Neural cell (in vitro differentiated cells): ENCODE measurements around the gene CD101. TPM values are rescaled to one million over a fixed set of nuclear protein-coding genes. Genes with fewer than 3 reads are reported as not detected.

Source experiments
- H2AFZ ChIP-seq: fragments of 200-600, 300-800 bp; sonication (generic), shearing (Covaris generic); 2 replicates; pipeline ENCODE4 v1.6.0; 2014; ENCODE audit warnings: low read depth, mild to moderate bottlenecking, antibody characterized with exemption, low read length, moderate library complexity
- H3F3A ChIP-seq: fragments of 200-600 bp; shearing (Covaris generic); 2 replicates; pipeline ENCODE4 v1.6.1; 2016; ENCODE audit warnings: mild to moderate bottlenecking, moderate library complexity, mixed read lengths, antibody characterized with exemption, low read length; ENCODE audit not compliant: insufficient read depth, poor library complexity, severe bottlenecking
- H3K27ac ChIP-seq: fragments of 200-600, 300-800 bp; sonication (generic), shearing (Covaris generic); 2 replicates; pipeline ENCODE4 v1.5.1; 2014; ENCODE audit warnings: mild to moderate bottlenecking, low read length, moderate library complexity
- H3K27me3 ChIP-seq: fragments of 300-800, 200-600 bp; sonication (generic), shearing (Covaris generic); 2 replicates; pipeline ENCODE4 v1.6.0; 2014; ENCODE audit warnings: mild to moderate bottlenecking, low read depth, low read length, moderate library complexity; ENCODE audit not compliant: insufficient read depth
- H3K36me3 ChIP-seq: fragments of 300-800, 200-600 bp; sonication (generic), shearing (Covaris generic); 2 replicates; pipeline ENCODE4 v1.5.1; 2014; ENCODE audit warnings: mild to moderate bottlenecking, antibody characterized with exemption, low read length, moderate library complexity; ENCODE audit not compliant: insufficient read depth
- H3K4me2 ChIP-seq: fragments of 300-800, 200-600 bp; sonication (generic), shearing (Covaris generic); 2 replicates; pipeline ENCODE4 v1.6.0; 2014; ENCODE audit warnings: mild to moderate bottlenecking, low read length
- H3K4me3 ChIP-seq: fragments of 300-800, 200-600 bp; sonication (generic), shearing (Covaris generic); 2 replicates; pipeline ENCODE4 v1.5.1; 2014; ENCODE audit warnings: mild to moderate bottlenecking, low read length, moderate library complexity
- H3K79me2 ChIP-seq: fragments of 200-600 bp; shearing (Covaris generic); replicated peaks from 2 replicates; pipeline ENCODE4 v1.6.0; 2014; ENCODE audit warnings: mild to moderate bottlenecking, low read length, moderate library complexity; ENCODE audit not compliant: insufficient read depth
- H3K9ac ChIP-seq: fragments of 300-800, 200-600 bp; sonication (generic), shearing (Covaris generic); 2 replicates; pipeline ENCODE4 v1.6.1; 2016; ENCODE audit warnings: mild to moderate bottlenecking, low read length, mixed read lengths
- H3K9me2 ChIP-seq: fragments of 200-600 bp; shearing (Covaris generic); 2 replicates; pipeline ENCODE4 v1.6.1; 2016; ENCODE audit warnings: mild to moderate bottlenecking, low read length, mixed read lengths; ENCODE audit not compliant: insufficient read depth
- H3K9me3 ChIP-seq: fragments of 200-600, 300-800 bp; sonication (generic), shearing (Covaris generic); 2 replicates; pipeline ENCODE4 v1.6.1; 2016; ENCODE audit warnings: mild to moderate bottlenecking, mixed run types, low read length, moderate library complexity, mixed read lengths
- H4K20me1 ChIP-seq: fragments of 200-600 bp; shearing (Covaris generic); 2 replicates; pipeline ENCODE4 v1.6.1; 2016; ENCODE audit warnings: mild to moderate bottlenecking, mixed run types; ENCODE audit not compliant: insufficient read depth
- EP300 ChIP-seq: fragments of 450-650 bp; conservative IDR thresholded peaks from 2 replicates; pipeline ENCODE4 v1.6.1; 2014; ENCODE audit warnings: antibody characterized with exemption, mild to moderate bottlenecking, moderate library complexity; ENCODE audit not compliant: poor library complexity, severe bottlenecking
- EZH2 ChIP-seq: fragments of 200-600, 300-800 bp; shearing (Covaris generic), sonication (generic); IDR thresholded peaks from 2 replicates; pipeline ENCODE4 v1.6.1; 2014; ENCODE audit warnings: antibody characterized with exemption, low read length, borderline replicate concordance, mild to moderate bottlenecking; ENCODE audit not compliant: insufficient read depth, poor library complexity, severe bottlenecking
- MXI1 ChIP-seq: fragments of 450-650 bp; conservative IDR thresholded peaks from 2 replicates; pipeline ENCODE4 v1.6.1; 2014; ENCODE audit warnings: antibody characterized with exemption, mild to moderate bottlenecking; ENCODE audit not compliant: poor library complexity, severe bottlenecking
- REST ChIP-seq: IDR thresholded peaks from 2 replicates; pipeline ENCODE4 v1.6.1; 2012; ENCODE audit warnings: borderline replicate concordance
- SMC3 ChIP-seq: fragments of 450-650 bp; conservative IDR thresholded peaks from 2 replicates; pipeline ENCODE4 v1.6.1; 2014; ENCODE audit warnings: antibody characterized with exemption, mild to moderate bottlenecking, moderate library complexity; ENCODE audit not compliant: poor library complexity
- TAF1 ChIP-seq: IDR thresholded peaks from 2 replicates; pipeline ENCODE4 v1.6.1; 2012; ENCODE audit warnings: low read depth
- polyA plus RNA-seq: library from polyadenylated mRNA; depleted of rRNA; stranded (reverse); fragments of >200 nt; gene quantifications from 2 replicates; pipeline ENCODE4 v1.2.3, GENCODE V29; 2014
- TF ChIP-seq, protein P1 (sequence below): fragments of 450-650 bp; IDR thresholded peaks from 2 replicates; pipeline ENCODE4 v1.5.1; 2014; ENCODE audit warnings: antibody characterized with exemption, mild to moderate bottlenecking, moderate library complexity; ENCODE audit not compliant: poor library complexity, severe bottlenecking

The CD101 gene
- polyA plus RNA-seq, 1 donor from 2014 or later = 1.4 TPM

GRCh38 chr1:117017062-117017461 lies 15.5 kb downstream of the CD101 start:
- no peaks in the 10 kb centered on the region for H3K9me2 ChIP-seq
- no peaks in the 10 kb centered on the region for H3K9me3 ChIP-seq
- H3K9ac ChIP-seq = no peak overlapping the region
- no peak overlapping the region for H3K4me2 ChIP-seq
- H3K27me3 ChIP-seq = no peaks in the 10 kb centered on the region
- H2AFZ ChIP-seq = no peak overlapping the region
- H3F3A ChIP-seq = no peaks in the 10 kb centered on the region
- no peak for TF ChIP-seq TAF1
- TF ChIP-seq, protein P1, sequence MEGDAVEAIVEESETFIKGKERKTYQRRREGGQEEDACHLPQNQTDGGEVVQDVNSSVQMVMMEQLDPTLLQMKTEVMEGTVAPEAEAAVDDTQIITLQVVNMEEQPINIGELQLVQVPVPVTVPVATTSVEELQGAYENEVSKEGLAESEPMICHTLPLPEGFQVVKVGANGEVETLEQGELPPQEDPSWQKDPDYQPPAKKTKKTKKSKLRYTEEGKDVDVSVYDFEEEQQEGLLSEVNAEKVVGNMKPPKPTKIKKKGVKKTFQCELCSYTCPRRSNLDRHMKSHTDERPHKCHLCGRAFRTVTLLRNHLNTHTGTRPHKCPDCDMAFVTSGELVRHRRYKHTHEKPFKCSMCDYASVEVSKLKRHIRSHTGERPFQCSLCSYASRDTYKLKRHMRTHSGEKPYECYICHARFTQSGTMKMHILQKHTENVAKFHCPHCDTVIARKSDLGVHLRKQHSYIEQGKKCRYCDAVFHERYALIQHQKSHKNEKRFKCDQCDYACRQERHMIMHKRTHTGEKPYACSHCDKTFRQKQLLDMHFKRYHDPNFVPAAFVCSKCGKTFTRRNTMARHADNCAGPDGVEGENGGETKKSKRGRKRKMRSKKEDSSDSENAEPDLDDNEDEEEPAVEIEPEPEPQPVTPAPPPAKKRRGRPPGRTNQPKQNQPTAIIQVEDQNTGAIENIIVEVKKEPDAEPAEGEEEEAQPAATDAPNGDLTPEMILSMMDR = no peak
- TF ChIP-seq EZH2 = no peak
- TF ChIP-seq MXI1 = no peak
- no peak for TF ChIP-seq REST
- H3K79me2 ChIP-seq = no peaks in the 10 kb centered on the region
- H4K20me1 ChIP-seq = no peaks in the 10 kb centered on the region
- no peak overlapping the region for H3K4me3 ChIP-seq
- H3K36me3 ChIP-seq = no peaks in the 10 kb centered on the region
- no peak overlapping the region for H3K27ac ChIP-seq

DNA sequence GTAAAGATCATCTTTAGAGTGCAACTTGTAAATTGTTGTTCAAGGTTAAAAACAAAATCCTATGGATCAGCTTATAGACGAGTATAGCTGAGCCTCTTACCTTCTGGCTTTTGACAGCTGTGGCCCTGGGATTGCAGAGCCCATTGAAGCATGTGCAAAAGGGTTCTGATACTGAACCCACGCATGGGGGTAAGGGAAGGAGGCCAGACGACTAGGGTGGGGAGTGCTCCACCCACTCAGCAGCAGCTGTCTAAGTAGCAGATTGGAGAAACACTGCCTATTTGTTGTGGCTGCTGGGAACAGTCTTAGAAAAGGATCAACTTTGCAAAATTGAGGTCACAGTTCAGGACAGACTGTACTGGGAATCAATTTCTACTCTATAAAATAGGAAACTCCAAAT lies 16.1 kb downstream of the CD101 start:
- no peak overlapping the region for H3K4me2 ChIP-seq
- no peak overlapping the region for H2AFZ ChIP-seq
- no peaks in the 10 kb centered on the region for H4K20me1 ChIP-seq
- no peaks in the 10 kb centered on the region for H3F3A ChIP-seq
- H3K27me3 ChIP-seq = no peaks in the 10 kb centered on the region
- no peaks in the 10 kb centered on the region for H3K36me3 ChIP-seq
- no peaks in the 10 kb centered on the region for H3K9me3 ChIP-seq
- H3K79me2 ChIP-seq = no peaks in the 10 kb centered on the region
- TF ChIP-seq, protein P1 = no peak
- TF ChIP-seq MXI1 = no peak
- no peak for TF ChIP-seq SMC3
- no peak for TF ChIP-seq TAF1
- no peak for TF ChIP-seq EP300
- TF ChIP-seq REST = no peak
- no peak overlapping the region for H3K4me3 ChIP-seq
- no peak overlapping the region for H3K27ac ChIP-seq
- H3K9me2 ChIP-seq = no peaks in the 10 kb centered on the region
- H3K9ac ChIP-seq = no peak overlapping the region
